GM19455 (cell line): ENCODE data around the gene CEP85L.

ENCODE experiments used
- ATAC-seq: cut with Tn5 transposase; IDR thresholded peaks from one replicate; pipeline ENCODE4 v1.9.1; 2021; ENCODE audit not compliant: unreplicated experiment

Gene CEP85L

DNA sequence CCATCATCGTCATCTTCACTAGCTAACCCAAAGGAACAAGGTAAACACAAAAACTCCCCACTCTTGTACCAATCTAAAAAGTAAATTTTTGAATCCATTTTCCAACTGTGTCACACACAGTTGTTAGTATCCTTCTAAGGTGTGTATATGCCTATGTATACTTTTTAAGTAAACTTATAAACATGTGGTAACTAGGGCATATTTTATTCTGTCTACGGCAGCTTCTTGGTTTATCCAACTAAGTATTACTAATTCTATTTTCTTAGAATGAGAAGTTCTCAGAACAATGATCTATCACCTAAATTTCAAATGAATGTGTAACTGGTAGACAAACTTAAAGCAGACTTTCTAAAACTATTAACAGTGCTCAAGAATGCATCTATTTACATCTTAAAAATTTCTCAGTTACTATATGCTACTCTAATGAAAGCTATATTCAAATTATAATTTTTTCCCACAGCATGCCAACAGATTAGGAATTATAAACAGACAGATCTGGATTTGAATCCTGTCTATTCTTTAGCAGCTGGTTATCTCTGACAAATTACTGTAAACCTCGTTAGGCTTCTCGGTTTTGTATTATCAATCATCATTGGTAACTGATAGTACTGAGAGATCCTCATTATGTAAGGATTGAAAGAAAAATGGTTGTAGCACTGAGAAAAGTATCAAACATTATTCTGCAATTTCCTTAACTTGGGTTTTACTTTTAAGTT is 105.1 kb downstream of the CEP85L start:
- ATAC-seq, result no peak

DNA sequence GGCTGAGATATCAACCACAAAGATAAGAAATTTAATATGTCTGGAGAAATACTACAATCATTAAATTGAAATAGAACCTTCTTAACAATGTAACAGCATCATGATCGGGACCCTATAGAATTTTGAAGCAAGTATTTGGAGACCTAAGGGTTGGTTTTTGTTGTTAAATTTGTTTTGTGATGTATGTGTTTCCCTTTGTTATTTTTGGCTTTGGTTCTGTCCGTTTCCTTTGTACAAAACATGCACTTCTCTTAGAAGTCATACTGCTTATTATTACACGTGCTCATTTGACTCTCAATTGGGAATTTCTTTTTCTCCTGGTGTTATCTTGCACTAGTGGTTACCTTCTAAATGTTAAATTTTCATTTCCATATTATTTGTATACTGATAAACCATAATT is 107.3 kb downstream of the CEP85L start:
- no peak for ATAC-seq

DNA sequence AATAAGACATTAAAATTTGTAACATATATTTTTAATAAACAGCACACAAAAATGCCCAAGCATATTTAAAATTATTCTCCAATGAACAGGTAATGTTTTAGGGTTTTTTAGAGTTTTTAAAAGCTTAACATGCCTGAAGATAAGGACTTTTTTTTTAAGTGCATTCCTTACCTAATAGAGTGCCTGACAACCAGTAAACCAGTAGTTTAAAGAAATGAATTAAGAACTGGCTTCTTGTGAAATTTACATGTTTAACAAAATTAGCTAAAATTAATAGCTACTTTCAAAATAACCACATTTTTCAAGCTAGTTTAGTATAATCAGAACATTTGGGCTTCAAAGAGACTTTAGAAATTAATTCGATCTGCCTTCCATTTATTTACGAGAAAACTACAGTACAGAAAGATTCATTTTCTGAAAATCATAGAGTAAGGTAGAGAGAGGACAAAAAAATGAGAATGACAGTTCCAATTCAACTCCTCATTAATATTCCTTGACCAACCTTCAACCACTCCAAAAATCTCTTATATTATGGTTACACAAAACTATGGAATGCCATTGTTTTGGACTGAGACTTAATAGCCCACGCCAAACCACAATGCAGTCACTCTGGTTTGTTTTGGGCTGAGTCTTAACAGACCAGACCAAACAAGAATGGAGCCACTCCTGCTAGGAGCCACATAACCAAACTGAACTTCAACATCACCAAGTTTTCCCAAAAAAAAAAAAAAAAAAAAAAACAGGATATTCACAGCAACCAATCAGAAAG is 109.0 kb downstream of the CEP85L start:
- ATAC-seq, result no peak

DNA sequence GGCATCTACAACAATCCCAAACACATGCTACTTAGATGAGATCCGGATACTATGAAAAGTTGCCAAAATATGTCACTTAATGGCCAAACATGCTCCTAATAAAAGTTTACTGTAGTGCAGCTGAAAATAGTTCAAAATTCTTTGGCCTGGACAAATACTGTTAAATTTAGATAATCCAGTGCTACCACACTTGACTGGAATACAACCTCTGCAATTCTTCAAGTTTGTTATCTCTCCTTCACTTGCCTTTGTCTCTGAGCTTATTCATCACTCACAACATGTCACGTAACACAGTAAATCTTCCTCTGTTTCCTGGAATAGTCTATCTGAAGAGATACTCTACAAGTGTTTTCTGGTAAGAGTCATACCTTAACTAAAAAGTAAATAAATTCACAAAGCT is 113.8 kb downstream of the CEP85L start:
- no peak for ATAC-seq

DNA sequence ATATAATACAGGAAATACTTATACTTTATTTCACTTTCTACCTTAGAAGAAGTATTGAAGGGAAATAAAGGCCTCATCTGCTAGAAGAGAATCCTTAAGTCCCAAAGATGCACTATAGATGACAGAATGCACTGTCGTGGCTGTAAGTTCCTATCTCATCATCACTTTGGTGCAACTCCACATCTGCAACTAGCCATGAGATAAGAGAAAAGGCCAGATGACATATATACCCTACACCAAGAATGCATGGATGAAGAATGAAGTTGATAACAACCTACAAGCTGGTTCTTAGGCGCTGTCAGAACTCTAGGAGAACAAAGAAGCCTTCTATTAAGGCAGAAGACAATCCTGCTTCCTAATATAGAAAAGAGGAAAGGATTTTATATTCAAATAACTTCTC is 114.9 kb downstream of the CEP85L start:
- ATAC-seq, result no peak

DNA sequence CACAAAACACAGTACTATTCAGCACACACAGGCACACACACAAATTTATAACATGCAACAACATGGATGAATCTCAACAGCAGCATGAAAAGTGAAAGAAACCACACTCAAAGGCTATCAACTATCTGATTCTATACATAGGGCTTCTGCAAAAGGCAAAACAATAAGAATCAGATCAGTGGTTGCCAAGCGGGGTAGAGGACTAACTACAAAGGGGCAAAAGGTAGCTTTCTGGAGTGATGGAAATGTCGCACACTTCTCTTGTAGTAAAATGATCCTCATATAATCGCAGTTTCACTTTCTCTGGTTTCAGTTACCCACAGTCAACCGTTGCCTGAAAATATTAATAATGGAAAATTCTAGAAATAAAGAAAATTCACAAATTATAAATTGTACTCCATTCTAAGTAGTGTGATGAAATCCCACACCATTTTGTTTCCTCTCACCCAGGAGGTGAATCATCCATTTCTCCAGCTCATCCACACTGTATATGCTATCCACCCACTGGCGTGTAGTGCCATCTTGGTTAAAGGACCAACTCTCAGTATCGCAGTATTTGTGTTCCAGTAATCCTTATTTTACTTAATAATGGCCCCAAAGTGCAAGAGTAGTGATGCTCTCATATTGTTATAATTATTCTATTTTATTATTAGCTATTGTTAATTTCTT is 116.1 kb downstream of the CEP85L start:
- no peak for ATAC-seq

DNA sequence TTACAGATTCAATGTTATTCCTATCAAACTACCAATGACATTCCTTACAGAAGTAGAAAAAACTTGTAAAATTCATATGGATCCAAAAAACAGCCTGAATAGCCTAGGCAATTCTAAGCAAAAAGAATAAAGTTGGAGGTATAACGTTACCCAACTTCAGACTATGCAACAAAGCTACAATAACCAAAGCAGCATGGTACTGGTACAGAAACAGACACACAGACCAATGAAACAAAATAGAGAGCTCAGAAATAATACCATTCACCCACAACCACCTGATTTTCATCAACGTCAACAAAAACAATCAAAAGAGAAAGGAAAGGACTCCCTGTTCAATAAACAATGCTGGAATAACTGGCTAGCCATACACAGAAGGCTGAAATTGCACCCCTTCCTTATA is 120.4 kb downstream of the CEP85L start:
- no peak for ATAC-seq

DNA sequence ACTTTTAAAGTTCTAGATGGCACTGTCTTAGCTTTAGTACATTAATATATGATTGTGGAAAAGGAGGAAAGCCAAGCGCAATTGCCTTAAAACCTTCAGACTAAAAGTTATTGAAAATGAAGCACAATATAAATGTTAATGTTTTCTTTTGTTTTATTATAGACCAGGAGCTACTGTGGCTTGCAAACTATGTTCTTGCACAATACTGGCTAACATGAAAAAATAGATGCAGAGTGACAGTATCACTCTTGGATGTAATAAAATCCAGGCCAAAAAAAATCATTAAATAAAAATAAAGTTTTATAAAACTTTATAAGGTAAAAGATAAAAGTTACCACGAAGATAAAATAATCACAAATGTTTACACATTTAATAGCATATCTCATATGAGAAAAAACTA is 121.6 kb downstream of the CEP85L start:
- ATAC-seq, result no peak

DNA sequence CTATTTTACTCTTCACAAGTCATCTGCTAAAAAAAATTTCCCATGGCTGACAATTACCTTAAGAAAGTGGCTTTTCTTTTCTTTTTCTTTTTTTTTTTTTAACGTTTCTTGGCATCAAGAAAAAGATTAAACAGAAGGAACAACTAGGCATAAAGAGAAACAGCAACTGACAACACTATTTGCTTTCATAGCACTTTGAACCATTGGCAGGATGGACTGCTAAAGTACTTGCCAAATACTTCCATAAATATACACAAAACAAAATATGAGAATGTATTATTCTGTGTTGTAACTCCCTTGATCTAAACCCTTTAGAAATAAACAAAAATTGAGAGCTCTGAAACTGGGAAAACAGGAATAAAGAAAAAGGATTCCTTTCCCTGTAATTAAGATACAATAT is 123.3 kb downstream of the CEP85L start:
- ATAC-seq, result no peak

DNA sequence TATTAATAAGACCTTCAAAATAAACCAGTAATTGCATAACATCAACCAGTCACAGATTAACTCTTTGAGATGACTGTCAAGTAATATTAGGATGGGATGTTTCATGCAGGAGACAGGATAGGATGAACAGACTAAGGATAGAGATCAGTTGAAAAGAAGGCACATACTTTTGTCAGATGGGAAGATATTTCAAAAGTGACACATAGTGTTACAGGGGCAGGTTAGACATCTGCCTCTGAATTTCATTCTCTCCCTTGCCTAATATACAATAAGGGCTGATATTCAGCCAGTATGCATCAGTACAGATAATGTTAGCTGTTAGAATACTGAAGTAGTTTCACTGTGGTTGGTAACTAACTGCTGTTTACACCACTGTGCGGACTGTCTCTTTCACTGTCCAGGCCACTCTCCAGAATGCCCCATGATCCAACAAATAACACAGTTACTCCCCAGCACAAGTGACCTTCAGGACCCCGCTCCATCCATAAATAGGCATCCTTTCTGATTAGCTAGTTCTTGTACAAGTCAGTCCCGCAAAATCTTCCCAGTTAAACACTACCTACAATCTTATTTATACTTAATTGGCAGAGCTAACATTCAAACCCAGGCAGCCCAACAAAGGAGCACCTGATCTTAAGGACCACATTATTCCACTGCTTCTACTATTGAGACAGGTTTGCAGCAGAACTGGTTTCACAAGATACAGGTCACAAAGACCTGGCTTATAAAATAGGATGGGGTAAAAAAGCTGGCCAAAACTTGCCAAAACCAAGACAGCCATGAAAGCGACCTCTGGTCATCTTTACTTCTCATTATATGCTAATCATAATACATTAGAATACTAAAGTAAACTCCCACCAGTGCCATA is 125.2 kb downstream of the CEP85L start:
- ATAC-seq, result no peak

DNA sequence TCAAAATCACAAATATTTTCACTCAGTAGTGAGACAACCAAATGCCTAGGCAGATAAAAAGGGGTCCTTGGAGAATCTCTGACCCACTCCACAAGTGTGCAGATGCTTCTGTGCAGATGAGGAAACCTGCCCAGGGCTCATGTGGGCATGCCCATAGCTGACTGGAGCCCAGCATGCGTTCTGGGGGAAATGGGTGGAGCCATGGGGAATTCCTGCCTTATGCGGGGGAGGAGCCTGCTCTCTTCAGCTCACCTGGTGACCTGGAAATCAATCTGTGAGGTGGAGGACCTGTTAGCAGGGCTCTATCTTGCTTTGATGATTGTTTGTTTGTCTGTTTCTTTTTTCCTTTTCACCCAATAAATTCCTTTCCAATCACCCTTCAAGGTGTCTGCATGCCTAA is 126.7 kb downstream of the CEP85L start:
- ATAC-seq, result no peak

DNA sequence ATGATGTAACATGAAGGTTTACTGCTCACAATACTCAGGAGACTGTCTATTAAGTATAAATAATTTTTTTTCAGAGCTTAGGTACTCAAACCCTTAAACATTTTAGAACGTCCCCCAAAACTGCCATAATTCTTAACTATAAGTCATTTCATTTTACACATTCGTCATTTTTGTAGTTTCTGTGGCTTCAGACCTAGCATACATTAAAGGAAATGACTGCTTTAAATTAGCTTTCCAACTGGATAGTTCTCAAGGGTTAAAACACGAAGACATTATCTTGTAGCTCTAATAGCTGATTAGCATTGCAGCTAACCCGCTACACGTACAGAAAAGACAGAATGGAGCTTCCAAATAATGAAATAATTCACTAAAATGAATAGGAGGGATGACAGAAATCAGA is 128.2 kb downstream of the CEP85L start:
- no peak for ATAC-seq

DNA sequence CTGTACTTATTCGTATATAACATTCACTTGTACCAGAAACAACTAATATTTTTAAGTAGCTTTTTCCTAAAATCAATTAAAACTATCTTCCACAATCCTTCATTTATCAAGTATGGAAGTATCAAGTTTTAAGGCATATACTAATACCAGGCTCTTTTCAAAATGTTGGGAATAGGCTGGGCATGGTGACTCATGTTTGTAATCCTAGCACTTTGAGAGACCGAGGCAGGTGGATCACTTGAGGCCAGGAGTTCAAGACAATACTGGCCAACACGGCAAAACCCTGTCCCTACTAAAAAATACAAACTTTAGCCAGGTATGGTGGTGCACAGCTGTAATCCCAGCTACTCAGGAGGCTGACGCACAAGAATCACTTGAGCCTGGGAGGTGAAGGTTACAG is 129.0 kb downstream of the CEP85L start:
- no peak for ATAC-seq

DNA sequence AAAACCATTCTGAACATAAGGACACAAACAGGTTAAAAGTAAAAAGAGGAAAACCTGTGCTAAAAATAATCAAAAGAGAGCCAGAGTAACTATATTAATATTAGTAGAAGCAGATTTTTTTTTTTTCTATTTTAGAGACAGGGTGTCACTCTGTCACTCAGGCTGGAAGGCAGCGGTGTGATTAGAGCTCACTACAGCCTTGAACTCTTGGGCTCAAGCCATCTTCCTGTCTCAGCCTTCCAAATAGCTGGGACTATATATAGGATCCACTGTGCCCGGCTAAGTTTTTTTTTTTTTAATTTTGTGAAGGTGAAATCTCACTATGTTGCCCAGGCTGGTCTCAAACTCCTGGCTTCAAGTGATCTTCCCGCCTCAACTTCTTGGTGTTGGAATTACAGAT is 136.7 kb downstream of the CEP85L start:
- no peak for ATAC-seq

DNA sequence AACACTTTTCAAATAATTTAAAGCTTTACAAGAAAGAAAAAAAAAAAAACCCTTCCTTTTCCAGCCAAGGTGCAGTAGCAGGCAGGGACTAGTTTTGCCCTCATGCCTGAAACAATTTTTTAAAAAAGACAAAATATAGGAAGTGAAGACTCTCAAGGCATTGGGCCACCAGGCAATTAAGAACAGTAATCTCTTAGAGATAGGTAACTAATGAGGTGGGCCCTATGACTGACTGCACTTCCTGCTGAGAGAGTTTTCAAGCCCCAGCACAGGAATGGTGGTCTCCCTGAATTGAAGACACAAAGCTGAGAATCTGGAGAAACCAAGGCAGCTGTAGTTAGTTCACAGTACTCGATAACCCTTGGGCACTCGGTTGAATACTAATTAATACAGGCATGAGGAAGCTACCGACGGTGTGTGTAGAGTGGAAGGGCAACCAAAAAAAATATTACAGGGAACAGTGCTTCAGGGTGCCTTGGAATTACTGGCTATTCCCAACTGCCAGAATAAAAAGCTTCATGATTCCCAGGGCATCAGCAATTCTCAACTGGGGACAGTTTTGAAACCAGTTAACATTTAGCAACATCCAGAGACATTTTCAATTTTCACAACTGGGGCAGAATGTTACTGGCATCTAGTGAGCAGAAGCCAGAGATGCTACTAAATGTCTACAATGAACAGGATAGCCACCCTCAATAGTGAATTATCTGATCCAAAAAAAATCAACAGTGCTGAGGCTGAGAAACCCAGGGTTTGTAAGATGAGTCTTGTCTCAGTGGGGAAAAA is 139.3 kb downstream of the CEP85L start:
- ATAC-seq, result no peak

DNA sequence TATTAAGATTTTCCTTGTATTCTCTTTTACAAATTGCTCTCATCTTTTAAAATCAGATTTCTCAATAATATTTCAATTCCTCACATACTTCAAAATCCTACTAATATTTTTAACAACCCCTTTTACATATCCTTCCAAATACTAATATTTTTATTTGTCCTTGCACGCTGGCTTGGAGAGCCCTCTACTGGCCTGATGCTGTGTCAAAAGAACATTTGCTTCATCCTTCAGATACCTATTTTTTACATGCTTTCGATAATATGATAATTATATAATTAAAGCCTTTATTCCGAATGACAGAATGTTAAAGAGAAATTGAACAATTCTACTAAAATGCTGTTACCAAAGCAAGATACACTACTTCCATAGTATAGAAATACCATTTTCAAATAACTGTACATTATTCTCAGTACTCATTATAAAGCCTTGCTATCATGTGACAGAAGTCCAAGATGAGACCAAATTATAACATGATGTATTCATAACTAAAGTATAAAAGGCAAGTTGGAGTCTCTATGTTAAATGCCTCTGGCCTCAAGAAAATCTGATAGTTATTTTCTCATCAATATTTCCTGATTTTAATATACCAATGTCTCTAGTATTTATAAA is 142.3 kb downstream of the CEP85L start:
- ATAC-seq, result no peak

DNA sequence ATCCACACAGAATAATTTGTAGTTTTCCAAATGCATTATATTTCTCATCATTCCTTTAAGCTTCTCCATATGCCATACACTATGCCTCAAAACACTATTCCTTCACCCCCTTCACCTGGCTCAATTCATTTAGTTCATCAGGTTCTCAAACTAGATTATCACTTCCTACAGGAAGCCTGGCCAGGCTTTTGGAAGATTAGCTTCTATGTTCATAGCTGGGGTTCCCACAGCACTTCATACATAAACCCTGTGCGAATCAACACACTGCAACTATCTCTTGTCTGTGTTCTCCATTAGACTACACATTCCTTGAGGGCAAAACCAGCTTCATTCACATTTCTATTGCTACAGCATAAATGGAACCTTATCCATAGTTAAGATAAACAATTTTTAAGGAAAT is 143.8 kb downstream of the CEP85L start:
- no peak for ATAC-seq

DNA sequence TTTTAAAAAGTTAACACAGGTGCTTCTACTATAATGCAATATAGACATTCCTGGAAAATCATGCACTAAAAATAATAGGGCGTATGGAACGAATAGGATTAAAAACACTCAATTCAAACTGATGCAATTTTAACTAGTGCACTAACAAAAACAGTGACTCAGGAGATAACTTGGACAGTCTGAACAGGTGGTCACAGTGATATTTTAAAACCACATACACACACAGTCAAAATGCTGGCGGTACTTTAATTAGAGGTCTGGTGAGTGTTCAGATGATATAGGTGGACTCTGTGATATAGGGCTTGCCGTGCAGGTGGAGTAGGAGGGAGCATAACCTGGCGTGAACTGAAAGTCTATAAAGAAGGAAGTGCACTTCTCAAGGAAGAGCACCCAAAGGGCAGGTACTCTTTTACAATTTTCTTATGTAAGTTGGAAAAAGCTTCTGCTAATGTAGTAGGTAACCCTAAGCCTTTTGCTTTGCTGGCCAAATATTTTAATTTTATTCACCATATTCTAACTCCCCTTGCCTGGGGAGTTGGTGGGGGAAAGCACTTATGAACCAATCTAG is 145.2 kb downstream of the CEP85L start:
- no peak for ATAC-seq

DNA sequence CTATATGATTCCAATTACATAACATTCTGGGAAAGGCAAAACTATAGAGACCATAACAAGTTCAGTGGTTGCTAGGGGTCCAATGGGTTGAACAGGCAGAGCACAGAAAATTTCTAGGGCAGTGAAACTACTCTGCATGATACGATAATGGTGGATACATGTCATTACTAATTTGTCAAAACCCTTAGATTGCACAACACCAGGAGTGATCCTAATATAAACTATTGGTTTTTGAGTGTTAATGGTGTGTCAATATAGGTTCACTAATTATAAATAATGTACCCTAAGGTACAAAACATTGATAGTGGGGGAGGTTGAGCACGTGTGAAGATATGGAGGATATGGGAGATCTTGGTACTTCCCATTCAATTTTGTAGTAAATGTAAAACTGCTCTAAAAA is 145.7 kb downstream of the CEP85L start:
- no peak for ATAC-seq

DNA sequence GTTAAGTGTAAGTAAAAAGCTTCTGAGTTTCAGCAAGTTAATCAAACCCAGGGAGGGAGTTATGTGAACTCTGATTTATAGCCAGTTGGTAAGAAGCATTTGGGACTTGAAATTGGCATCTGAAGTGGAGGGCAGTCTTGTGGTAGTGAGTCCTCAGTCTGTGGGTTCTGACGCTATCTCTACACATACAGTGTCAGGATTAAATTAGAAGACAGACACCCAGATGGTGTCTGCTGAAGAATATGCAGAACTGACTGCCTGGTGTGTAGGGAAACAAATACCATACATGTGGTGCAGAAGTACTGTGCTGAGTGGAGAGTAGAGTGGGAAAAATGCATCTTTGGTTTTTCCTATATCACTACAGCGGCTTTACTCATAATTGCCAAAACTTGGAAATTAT is 146.8 kb downstream of the CEP85L start:
- no peak for ATAC-seq
